Spleen (tissue), 11 donors: Measurements from ENCODE around the gene KIF26B. TPM values are rescaled to one million over a fixed set of nuclear protein-coding genes. Genes with fewer than 3 reads are reported as not detected.

Source experiments
- DNase-seq: peaks from one replicate; pipeline ENCODE4 v3.0.0-alpha.2; 2020
- H3K27ac ChIP-seq, 8 donors: fragments of 200-600 bp; sonication (generic) in 7 of 8; 1 replicate in 4 of 8; 2 replicates in 4 of 8; pipeline versions ENCODE4 v1.5.0 to v1.8.0; 2016 to 2021; ENCODE audit warnings: inconsistent platforms in 4 of 8, mild to moderate bottlenecking in 4 of 8, moderate library complexity in 1 of 8
- H3K27me3 ChIP-seq, 7 donors: fragments of 200-600 bp; sonication (generic) in 6 of 7; replicated peaks in 1 of 7; 1 replicate in 4 of 7; 2 replicates in 3 of 7; pipeline versions ENCODE4 v1.5.0 to v1.8.0; 2016 to 2021; ENCODE audit warnings: inconsistent platforms in 3 of 7, mild to moderate bottlenecking in 1 of 7
- H3K36me3 ChIP-seq, 6 donors: fragments of 200-600 bp; sonication (generic) in 5 of 6; 1 replicate in 4 of 6; 2 replicates in 2 of 6; pipeline versions ENCODE4 v1.5.0 to v1.8.0; 2016 to 2021; ENCODE audit warnings: inconsistent platforms in 2 of 6
- H3K4me1 ChIP-seq, 6 donors: fragments of 200-600 bp; sonication (generic) in 5 of 6; 1 replicate in 3 of 6; 2 replicates in 3 of 6; pipeline versions ENCODE4 v1.5.0 to v1.8.0; 2016 to 2021; ENCODE audit warnings: inconsistent platforms in 3 of 6
- H3K4me3 ChIP-seq, 8 donors: fragments of 200-600 bp; sonication (generic) in 7 of 8; 1 replicate in 4 of 8; 2 replicates in 4 of 8; pipeline versions ENCODE4 v1.5.0 to v1.8.0; 2016 to 2021; ENCODE audit warnings: inconsistent platforms in 4 of 8, mild to moderate bottlenecking in 4 of 8, moderate library complexity in 2 of 8
- H3K9me3 ChIP-seq, 8 donors: fragments of 200-600 bp; sonication (generic) in 7 of 8; 1 replicate in 4 of 8; 2 replicates in 4 of 8; pipeline versions ENCODE4 v1.5.0 to v1.8.0; 2016 to 2021; ENCODE audit warnings: inconsistent platforms in 4 of 8
- CTCF ChIP-seq, 11 experiments: fragments of 200-600 bp in 7 of 11; fragments of 450-650 bp in 4 of 11; sonication (generic) in 4 of 11; IDR thresholded peaks in 8 of 11; conservative IDR thresholded peaks in 3 of 11; 1 replicate in 7 of 11; 2 replicates in 4 of 11; pipeline versions ENCODE4 v1.4.0 to v1.8.0; 2016 to 2021; ENCODE audit warnings: antibody characterized with exemption in 11 of 11, inconsistent platforms in 4 of 11, mild to moderate bottlenecking in 1 of 11
- POLR2A ChIP-seq, 3 donors: fragments of 450-650 bp; IDR thresholded peaks; one replicate each; pipeline ENCODE4 v1.5.1; 2017; ENCODE audit warnings: antibody characterized with exemption in 3 of 3, mild to moderate bottlenecking in 1 of 3
- POLR2AphosphoS5 ChIP-seq, 3 donors: sonication (generic); formaldehyde crosslinking; IDR thresholded peaks; one replicate each; pipeline ENCODE4 v1.5.1; 2017; ENCODE audit warnings: antibody characterized with exemption in 3 of 3
- WGBS, 5 donors: extraction: QIAGEN DNeasy Blood & Tissue Kit in 3 of 5; methylation state at CpG; one replicate each; pipeline versions ENCODE4 v1.1.5 to v1.1.7; 2013 to 2018; 5-methylcytosine and 5-hydroxymethylcytosine counted together
- intact Hi-C: fragments of 100-400 bp; cut with DNase I; formaldehyde crosslinking; loops from one replicate; pipeline ENCODE4 v1.15.0; 2023; ENCODE audit warnings: low total_unique reads
- polyA plus RNA-seq, 3 donors: library from polyadenylated mRNA; stranded (reverse); fragments of 200-250 nt; gene quantifications; one replicate each; pipeline ENCODE4 v1.2.1, GENCODE V29; 2013
- total RNA-seq, 7 donors: library from RNA; depleted of rRNA in 3 of 7; stranded (reverse); fragments of >200 nt in 3 of 7; fragmentation: NEBNext Ultra II Directional in 4 of 7; extraction: Animal tissue kit (Norgen Biotek cat#: 25700) in 4 of 7; gene quantifications; one replicate each; pipeline versions ENCODE4 v1.1.0 to v1.2.1, GENCODE V29; 2016 to 2021
- donor health status: healthy with polysubstance abuse.
- donor health status: DM: no; HTN: no; CAD: no; lungs with moderate emphysema.
- donor health status: DM: no; HTN: no; CAD: no.
- donor health status: Bipolar disorder and iron deficiency.
- donor health status: healthy.
- donor health status: DM: no; HTN: no; CAD: no.
- donor health status: DM: yes; HTN: yes; CAD: no.

Gene KIF26B
- total and polyA plus RNA-seq, 10 donors, result 0.07 to 4.5 (median 0.60) TPM; not detected in 1

GRCh38 chr1:245173446-245174211 lies 18.8 kb downstream of the KIF26B start:
- Histone ChIP-seq H3K4me1 (peaks cover 0 to 1% (median 0%) of the 10 kb centered on the region in 6 donors), H3K36me3 (no peaks in the 10 kb centered on the region), H3K27me3 (peaks cover 0 to 16% (median 0%) of the 10 kb centered on the region in 7 donors), H3K9me3 (no peaks in the 10 kb centered on the region), H3K27ac (no peak overlapping the region), H3K4me3 (no peak overlapping the region)
- 79 to 86% (median 83%) methylated on average over 21 of the region's 21 CpGs for WGBS, 5 donors
- DNase-seq, result no peak
- intact Hi-C loops, result no loop called here
- TF ChIP-seq POLR2A (IDR thresholded peaks at IDR 0.05) (no peak), POLR2AphosphoS5 (IDR thresholded peaks at IDR 0.05) (no peak), CTCF (IDR thresholded peaks at IDR 0.05 in 8 of 11, conservative IDR thresholded peaks at IDR 0.05 in 3 of 11) (no peak)

DNA sequence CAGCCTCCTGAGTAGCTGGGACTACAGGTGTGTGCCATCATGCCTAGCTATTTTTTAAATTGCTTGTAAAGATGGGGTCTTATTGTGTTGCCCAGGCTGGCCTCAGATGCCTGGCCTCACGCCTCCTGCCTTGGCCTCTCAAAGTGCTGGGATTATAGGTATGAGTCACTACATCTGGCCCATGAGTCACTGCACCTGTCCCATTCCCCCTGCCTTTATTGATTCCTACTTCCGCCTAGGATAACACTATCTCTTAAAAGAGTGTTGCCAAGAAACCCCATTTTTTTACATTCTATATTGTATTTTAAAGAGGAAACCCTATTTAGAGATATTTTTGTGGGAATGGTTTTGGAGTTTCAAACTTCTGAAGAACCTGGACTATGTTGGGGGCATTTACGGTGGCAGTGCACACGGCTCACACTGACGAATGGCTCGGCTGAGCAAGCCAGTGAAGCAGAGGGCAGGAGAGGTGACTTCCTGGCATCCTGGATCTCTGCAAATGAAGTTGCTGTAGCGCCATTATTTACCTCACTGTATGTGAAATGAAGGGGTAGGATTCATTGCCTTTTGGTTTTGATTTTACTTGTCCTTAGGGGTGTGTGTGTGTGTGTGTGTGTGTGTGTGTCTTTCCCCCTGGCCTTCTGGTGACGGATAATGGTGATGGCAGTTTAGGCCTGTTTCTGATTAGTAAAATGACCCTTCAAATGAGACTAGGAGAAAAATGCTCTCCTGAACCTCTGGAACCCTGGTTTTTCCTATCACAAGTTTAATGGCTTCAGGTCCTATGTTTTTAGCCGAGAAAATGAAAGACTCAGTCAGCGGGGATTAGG lies 22.5 kb downstream of the KIF26B start:
- TF ChIP-seq POLR2AphosphoS5 (IDR thresholded peaks at IDR 0.05) (no peak), CTCF (IDR thresholded peaks at IDR 0.05 in 8 of 11, conservative IDR thresholded peaks at IDR 0.05 in 3 of 11) (no peak), POLR2A (IDR thresholded peaks at IDR 0.05) (no peak)
- no peaks in the 10 kb centered on the region for H3K9me3 ChIP-seq
- no peaks in the 10 kb centered on the region for H3K4me1 ChIP-seq
- H3K27me3 ChIP-seq, result no peaks in the 10 kb centered on the region
- H3K27ac ChIP-seq, result no peak overlapping the region
- intact Hi-C loops, result no loop called here
- no peak overlapping the region for H3K4me3 ChIP-seq
- no peak for DNase-seq
- no peaks in the 10 kb centered on the region for H3K36me3 ChIP-seq
- 81 to 87% (median 84%) methylated on average over 10 of the region's 10 CpGs for WGBS, 5 donors

- DNase-seq, result no peak
- TF ChIP-seq POLR2AphosphoS5 (IDR thresholded peaks at IDR 0.05) (no peak), POLR2A (IDR thresholded peaks at IDR 0.05) (no peak), CTCF (IDR thresholded peaks at IDR 0.05 in 8 of 11, conservative IDR thresholded peaks at IDR 0.05 in 3 of 11) (no peak)
- no peaks in the 10 kb centered on the region for H3K36me3 ChIP-seq
- WGBS, 5 donors, result 65 to 71% (median 69%) methylated on average over 9 of the region's 9 CpGs
- intact Hi-C loops, result no loop called here
- H3K9me3 ChIP-seq, result no peaks in the 10 kb centered on the region
- H3K27me3 ChIP-seq, result no peaks in the 10 kb centered on the region
- no peaks in the 10 kb centered on the region for H3K4me1 ChIP-seq
- no peak overlapping the region for H3K4me3 ChIP-seq
- H3K27ac ChIP-seq, result no peak overlapping the region
Measured at GRCh38 chr1:245179706-245180105, 24.9 kb downstream of the KIF26B start.
